Liver (tissue), 3 donors: ENCODE data around the gene ODC1.

Experiments used
- CTCF ChIP-seq: fragments of 150-350 bp; IDR thresholded peaks from 2 replicates; pipeline ENCODE4 v1.5.1; 2017; ENCODE audit warnings: improper control_type of control experiment, low read depth, low read length; ENCODE audit not compliant: missing input control
- GABPA ChIP-seq, 2 donors: IDR thresholded peaks in 1 of 2; conservative IDR thresholded peaks in 1 of 2; 2 replicates each; pipeline ENCODE4 v1.6.1; 2016; ENCODE audit warnings: antibody characterized with exemption in 2 of 2, mild to moderate bottlenecking in 1 of 2, moderate library complexity in 1 of 2
- HNF4A ChIP-seq, 2 donors: conservative IDR thresholded peaks; 2 replicates each; pipeline ENCODE4 v1.6.1; 2016; ENCODE audit warnings: antibody characterized with exemption in 2 of 2, mild to moderate bottlenecking in 2 of 2
- SP1 ChIP-seq: IDR thresholded peaks from 2 replicates; pipeline ENCODE4 v1.6.1; 2018; ENCODE audit warnings: antibody characterized with exemption, mild to moderate bottlenecking
- TAF1 ChIP-seq: conservative IDR thresholded peaks from 2 replicates; pipeline ENCODE4 v1.6.1; 2016; ENCODE audit warnings: antibody characterized with exemption, mild to moderate bottlenecking
- TF ChIP-seq, protein P1 (sequence below): IDR thresholded peaks from 2 replicates; pipeline ENCODE4 v1.6.1; 2016; ENCODE audit warnings: antibody characterized with exemption
- donor health status: healthy.
- donor health status: healthy.

GRCh38 chr2:10426726-10427617 is 21.2 kb downstream of the ODC1 start:
- TF ChIP-seq, protein P1, sequence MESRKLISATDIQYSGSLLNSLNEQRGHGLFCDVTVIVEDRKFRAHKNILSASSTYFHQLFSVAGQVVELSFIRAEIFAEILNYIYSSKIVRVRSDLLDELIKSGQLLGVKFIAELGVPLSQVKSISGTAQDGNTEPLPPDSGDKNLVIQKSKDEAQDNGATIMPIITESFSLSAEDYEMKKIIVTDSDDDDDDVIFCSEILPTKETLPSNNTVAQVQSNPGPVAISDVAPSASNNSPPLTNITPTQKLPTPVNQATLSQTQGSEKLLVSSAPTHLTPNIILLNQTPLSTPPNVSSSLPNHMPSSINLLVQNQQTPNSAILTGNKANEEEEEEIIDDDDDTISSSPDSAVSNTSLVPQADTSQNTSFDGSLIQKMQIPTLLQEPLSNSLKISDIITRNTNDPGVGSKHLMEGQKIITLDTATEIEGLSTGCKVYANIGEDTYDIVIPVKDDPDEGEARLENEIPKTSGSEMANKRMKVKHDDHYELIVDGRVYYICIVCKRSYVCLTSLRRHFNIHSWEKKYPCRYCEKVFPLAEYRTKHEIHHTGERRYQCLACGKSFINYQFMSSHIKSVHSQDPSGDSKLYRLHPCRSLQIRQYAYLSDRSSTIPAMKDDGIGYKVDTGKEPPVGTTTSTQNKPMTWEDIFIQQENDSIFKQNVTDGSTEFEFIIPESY: no peak
- TF ChIP-seq GABPA (IDR thresholded peaks at IDR 0.05 in 1 of 2, conservative IDR thresholded peaks at IDR 0.05 in 1 of 2) (no peak), CTCF (no peak), TAF1 (no peak), HNF4A (conservative IDR thresholded peaks at IDR 0.05) (no peak), SP1 (no peak)
